Measurements from ENCODE around the gene MAP2K1. TPM values are rescaled to one million over a fixed set of nuclear protein-coding genes. Genes with fewer than 3 reads are reported as not detected.
A peak's percentile ranks its signal among the peaks of the same experiment; 100 is the strongest.

The MAP2K1 gene
- total and polyA plus RNA-seq, 4 donors: 14.3 to 30.2 (median 24.4) TPM

DNA sequence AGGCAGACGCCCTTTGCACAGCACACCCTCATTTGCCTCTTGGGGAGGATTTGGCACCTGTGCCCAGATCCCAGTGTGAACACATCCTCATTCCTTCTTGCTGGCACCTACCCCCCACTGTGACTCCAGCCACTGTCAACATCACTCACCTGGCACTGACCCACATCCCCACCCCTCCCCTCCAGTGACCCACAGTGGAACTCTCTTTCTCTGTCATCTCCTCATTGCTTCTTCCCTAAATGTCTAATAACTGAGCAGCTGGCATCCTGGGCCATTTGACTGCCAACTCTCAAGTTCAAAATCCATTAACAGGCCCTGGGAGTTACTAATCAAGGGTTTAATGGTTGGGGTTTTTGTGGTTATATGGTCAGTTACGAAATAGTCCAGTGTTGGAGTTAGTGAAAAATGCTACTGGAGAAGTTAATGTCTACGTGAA, 96.4 kb downstream of the MAP2K1 start:
- H3K27me3 ChIP-seq (ENCODE audit: control insufficient read depth in 4 of 4, insufficient read depth in 4 of 4, low read length in 3 of 4): no peaks in the 10 kb centered on the region
- H3K9me3 ChIP-seq (ENCODE audit: control insufficient read depth in 4 of 4, low read length in 3 of 4): no peaks in the 10 kb centered on the region
- peak overlapping the region; percentile 65 to 75 for H3K27ac ChIP-seq (ENCODE audit: low read depth in 1 of 2, low read length in 2 of 2)
- peak; percentile 84 for TF ChIP-seq FOXA1 (IDR thresholded peaks at IDR 0.05)
- peak; percentile 56 for TF ChIP-seq HNF4G (IDR thresholded peaks at IDR 0.05)
- peak; percentile 93 to 94 for TF ChIP-seq RXRA (IDR thresholded peaks at IDR 0.05)
- peak; percentile 86 for TF ChIP-seq SP1 (IDR thresholded peaks at IDR 0.05)
- TF ChIP-seq HNF4A (conservative IDR thresholded peaks at IDR 0.05): peak; percentile 77 to 83
- no peak for TF ChIP-seq TAF1 (conservative IDR thresholded peaks at IDR 0.05)
- TF ChIP-seq GABPA (IDR thresholded peaks at IDR 0.05 in 1 of 2, conservative IDR thresholded peaks at IDR 0.05 in 1 of 2): peak in 1 of 2 donors; percentile 22
- TF ChIP-seq YY1 (IDR thresholded peaks at IDR 0.05): peak; percentile 59
- peak; percentile 53 for TF ChIP-seq NR2F2 (IDR thresholded peaks at IDR 0.05)
- TF ChIP-seq, protein P1, sequence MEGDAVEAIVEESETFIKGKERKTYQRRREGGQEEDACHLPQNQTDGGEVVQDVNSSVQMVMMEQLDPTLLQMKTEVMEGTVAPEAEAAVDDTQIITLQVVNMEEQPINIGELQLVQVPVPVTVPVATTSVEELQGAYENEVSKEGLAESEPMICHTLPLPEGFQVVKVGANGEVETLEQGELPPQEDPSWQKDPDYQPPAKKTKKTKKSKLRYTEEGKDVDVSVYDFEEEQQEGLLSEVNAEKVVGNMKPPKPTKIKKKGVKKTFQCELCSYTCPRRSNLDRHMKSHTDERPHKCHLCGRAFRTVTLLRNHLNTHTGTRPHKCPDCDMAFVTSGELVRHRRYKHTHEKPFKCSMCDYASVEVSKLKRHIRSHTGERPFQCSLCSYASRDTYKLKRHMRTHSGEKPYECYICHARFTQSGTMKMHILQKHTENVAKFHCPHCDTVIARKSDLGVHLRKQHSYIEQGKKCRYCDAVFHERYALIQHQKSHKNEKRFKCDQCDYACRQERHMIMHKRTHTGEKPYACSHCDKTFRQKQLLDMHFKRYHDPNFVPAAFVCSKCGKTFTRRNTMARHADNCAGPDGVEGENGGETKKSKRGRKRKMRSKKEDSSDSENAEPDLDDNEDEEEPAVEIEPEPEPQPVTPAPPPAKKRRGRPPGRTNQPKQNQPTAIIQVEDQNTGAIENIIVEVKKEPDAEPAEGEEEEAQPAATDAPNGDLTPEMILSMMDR (IDR thresholded peaks at IDR 0.05; ENCODE audit: low read depth, low read length, missing input control): no peak
- TF ChIP-seq, protein P2, sequence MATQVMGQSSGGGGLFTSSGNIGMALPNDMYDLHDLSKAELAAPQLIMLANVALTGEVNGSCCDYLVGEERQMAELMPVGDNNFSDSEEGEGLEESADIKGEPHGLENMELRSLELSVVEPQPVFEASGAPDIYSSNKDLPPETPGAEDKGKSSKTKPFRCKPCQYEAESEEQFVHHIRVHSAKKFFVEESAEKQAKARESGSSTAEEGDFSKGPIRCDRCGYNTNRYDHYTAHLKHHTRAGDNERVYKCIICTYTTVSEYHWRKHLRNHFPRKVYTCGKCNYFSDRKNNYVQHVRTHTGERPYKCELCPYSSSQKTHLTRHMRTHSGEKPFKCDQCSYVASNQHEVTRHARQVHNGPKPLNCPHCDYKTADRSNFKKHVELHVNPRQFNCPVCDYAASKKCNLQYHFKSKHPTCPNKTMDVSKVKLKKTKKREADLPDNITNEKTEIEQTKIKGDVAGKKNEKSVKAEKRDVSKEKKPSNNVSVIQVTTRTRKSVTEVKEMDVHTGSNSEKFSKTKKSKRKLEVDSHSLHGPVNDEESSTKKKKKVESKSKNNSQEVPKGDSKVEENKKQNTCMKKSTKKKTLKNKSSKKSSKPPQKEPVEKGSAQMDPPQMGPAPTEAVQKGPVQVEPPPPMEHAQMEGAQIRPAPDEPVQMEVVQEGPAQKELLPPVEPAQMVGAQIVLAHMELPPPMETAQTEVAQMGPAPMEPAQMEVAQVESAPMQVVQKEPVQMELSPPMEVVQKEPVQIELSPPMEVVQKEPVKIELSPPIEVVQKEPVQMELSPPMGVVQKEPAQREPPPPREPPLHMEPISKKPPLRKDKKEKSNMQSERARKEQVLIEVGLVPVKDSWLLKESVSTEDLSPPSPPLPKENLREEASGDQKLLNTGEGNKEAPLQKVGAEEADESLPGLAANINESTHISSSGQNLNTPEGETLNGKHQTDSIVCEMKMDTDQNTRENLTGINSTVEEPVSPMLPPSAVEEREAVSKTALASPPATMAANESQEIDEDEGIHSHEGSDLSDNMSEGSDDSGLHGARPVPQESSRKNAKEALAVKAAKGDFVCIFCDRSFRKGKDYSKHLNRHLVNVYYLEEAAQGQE (IDR thresholded peaks at IDR 0.05): peak; percentile 39
- TF ChIP-seq, protein P3, sequence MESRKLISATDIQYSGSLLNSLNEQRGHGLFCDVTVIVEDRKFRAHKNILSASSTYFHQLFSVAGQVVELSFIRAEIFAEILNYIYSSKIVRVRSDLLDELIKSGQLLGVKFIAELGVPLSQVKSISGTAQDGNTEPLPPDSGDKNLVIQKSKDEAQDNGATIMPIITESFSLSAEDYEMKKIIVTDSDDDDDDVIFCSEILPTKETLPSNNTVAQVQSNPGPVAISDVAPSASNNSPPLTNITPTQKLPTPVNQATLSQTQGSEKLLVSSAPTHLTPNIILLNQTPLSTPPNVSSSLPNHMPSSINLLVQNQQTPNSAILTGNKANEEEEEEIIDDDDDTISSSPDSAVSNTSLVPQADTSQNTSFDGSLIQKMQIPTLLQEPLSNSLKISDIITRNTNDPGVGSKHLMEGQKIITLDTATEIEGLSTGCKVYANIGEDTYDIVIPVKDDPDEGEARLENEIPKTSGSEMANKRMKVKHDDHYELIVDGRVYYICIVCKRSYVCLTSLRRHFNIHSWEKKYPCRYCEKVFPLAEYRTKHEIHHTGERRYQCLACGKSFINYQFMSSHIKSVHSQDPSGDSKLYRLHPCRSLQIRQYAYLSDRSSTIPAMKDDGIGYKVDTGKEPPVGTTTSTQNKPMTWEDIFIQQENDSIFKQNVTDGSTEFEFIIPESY (IDR thresholded peaks at IDR 0.05): peak; percentile 72
- peak; percentile 61 to 82 for TF ChIP-seq JUND (IDR thresholded peaks at IDR 0.05)
- TF ChIP-seq, protein P4, sequence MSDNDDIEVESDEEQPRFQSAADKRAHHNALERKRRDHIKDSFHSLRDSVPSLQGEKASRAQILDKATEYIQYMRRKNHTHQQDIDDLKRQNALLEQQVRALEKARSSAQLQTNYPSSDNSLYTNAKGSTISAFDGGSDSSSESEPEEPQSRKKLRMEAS (IDR thresholded peaks at IDR 0.05): peak; percentile 46
- peak; percentile 83 for TF ChIP-seq FOXA2 (IDR thresholded peaks at IDR 0.05)
- TF ChIP-seq EGR1 (IDR thresholded peaks at IDR 0.05; ENCODE audit: low read depth in 2 of 2): no peak
- TF ChIP-seq, protein P5, sequence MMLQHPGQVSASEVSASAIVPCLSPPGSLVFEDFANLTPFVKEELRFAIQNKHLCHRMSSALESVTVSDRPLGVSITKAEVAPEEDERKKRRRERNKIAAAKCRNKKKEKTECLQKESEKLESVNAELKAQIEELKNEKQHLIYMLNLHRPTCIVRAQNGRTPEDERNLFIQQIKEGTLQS (IDR thresholded peaks at IDR 0.05): no peak
- no peak for TF ChIP-seq RAD21 (IDR thresholded peaks at IDR 0.05)
- no peak overlapping the region for H3K4me3 ChIP-seq (ENCODE audit: low read depth in 1 of 3, low read length in 3 of 3)
- no peak for DNase-seq (ENCODE audit: low spot score)
- no peak overlapping the region for H3K9ac ChIP-seq (ENCODE audit: low read depth in 1 of 2, low read length in 2 of 2)
- peaks cover 0 to 4% (median 2%) of the 10 kb centered on the region in 4 donors for H3K36me3 ChIP-seq (ENCODE audit: control insufficient read depth in 4 of 4, insufficient read depth in 3 of 4, low read depth in 1 of 4, low read length in 3 of 4)
- WGBS: 36% methylated on average over 3 of the region's 3 CpGs
- peaks cover 7 to 65% (median 56%) of the 10 kb centered on the region in 4 donors for H3K4me1 ChIP-seq (ENCODE audit: control insufficient read depth in 4 of 4, insufficient read depth in 4 of 4, low read length in 3 of 4)

Data from liver (tissue), 9 donors.